Measurements from ENCODE around the gene TMED9.

Gene TMED9

GRCh38 chr5:177603631-177604030 is 11.6 kb downstream of the TMED9 start:
- Histone ChIP-seq H4K8ac (ENCODE audit: low read depth, low read length) (no peak overlapping the region), H2BK12ac (ENCODE audit: low read length) (no peak overlapping the region), H3K14ac (ENCODE audit: low read length) (no peak overlapping the region), H3K9ac (ENCODE audit: low read length) (no peak overlapping the region), H3K23ac (ENCODE audit: low read length) (no peak overlapping the region), H3K27me3 (ENCODE audit: insufficient read depth, low read length) (no peaks in the 10 kb centered on the region), H2AK5ac (ENCODE audit: low read length) (no peak overlapping the region), H3K9me3 (ENCODE audit: insufficient read depth, low read depth, low read length) (no peaks in the 10 kb centered on the region), H3K18ac (ENCODE audit: low read length) (no peak overlapping the region), H3K4me1 (ENCODE audit: control insufficient read depth in 1 of 2, insufficient read depth in 2 of 2, low read length in 2 of 2) (peaks cover 0 to 12% of the 10 kb centered on the region in 2 experiments), H3K4ac (ENCODE audit: low read depth, low read length) (no peak overlapping the region), H4K91ac (ENCODE audit: low read depth, low read length) (no peak overlapping the region), H4K12ac (ENCODE audit: low read depth, low read length) (no peak overlapping the region), H3K27ac (ENCODE audit: low read depth, low read length) (no peak overlapping the region), H3K36me3 (ENCODE audit: control insufficient read depth in 1 of 2, insufficient read depth in 2 of 2, low read length in 2 of 2) (peaks cover 11 to 19% of the 10 kb centered on the region in 2 experiments), H2BK120ac (ENCODE audit: insufficient read depth, low read length, poor library complexity) (no peak overlapping the region), H2AFZ (ENCODE audit: insufficient read depth, low read length, poor library complexity) (no peak overlapping the region), H2BK5ac (ENCODE audit: low read depth, low read length, poor library complexity) (no peak overlapping the region), H3K79me2 (ENCODE audit: control insufficient read depth, insufficient read depth, low read length, poor library complexity) (peaks cover 6% of the 10 kb centered on the region), H3K79me1 (ENCODE audit: low read length) (peaks cover 5% of the 10 kb centered on the region), H3K4me3 (ENCODE audit: low read depth, low read length) (no peak overlapping the region), H3K4me2 (ENCODE audit: low read length) (no peak overlapping the region)
- WGBS (ENCODE audit: extremely low coverage, insufficient coverage, insufficient read length): no CpG with 5 or more reads among the region's 8 CpGs
- no peak for DNase-seq

DNA sequence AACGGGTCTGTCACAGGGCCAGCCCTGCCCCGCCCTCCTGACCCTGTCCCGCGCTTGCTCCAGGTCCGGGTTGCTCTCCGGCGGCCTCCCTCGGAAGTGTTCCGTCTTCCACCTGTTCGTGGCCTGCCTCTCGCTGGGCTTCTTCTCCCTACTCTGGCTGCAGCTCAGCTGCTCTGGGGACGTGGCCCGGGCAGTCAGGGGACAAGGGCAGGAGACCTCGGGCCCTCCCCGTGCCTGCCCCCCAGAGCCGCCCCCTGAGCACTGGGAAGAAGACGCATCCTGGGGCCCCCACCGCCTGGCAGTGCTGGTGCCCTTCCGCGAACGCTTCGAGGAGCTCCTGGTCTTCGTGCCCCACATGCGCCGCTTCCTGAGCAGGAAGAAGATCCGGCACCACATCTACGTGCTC is 12.1 kb downstream of the TMED9 start:
- H3K36me3 ChIP-seq (ENCODE audit: control insufficient read depth in 1 of 2, insufficient read depth in 2 of 2, low read length in 2 of 2): peaks cover 15 to 23% of the 10 kb centered on the region in 2 experiments
- H2BK12ac ChIP-seq (ENCODE audit: low read length): no peak overlapping the region
- H3K4me3 ChIP-seq (ENCODE audit: low read depth, low read length): no peak overlapping the region
- peaks cover 5% of the 10 kb centered on the region for H3K79me1 ChIP-seq (ENCODE audit: low read length)
- H3K27ac ChIP-seq (ENCODE audit: low read depth, low read length): no peak overlapping the region
- DNase-seq: no peak
- WGBS (ENCODE audit: extremely low coverage, insufficient coverage, insufficient read length): no CpG with 5 or more reads among the region's 27 CpGs
- peaks cover 0 to 10% of the 10 kb centered on the region in 2 experiments for H3K4me1 ChIP-seq (ENCODE audit: control insufficient read depth in 1 of 2, insufficient read depth in 2 of 2, low read length in 2 of 2)
- no peak overlapping the region for H3K9ac ChIP-seq (ENCODE audit: low read length)
- no peak overlapping the region for H2AK5ac ChIP-seq (ENCODE audit: low read length)
- H3K79me2 ChIP-seq (ENCODE audit: control insufficient read depth, insufficient read depth, low read length, poor library complexity): peaks cover 6% of the 10 kb centered on the region
- H3K4ac ChIP-seq (ENCODE audit: low read depth, low read length): no peak overlapping the region
- no peak overlapping the region for H2AFZ ChIP-seq (ENCODE audit: insufficient read depth, low read length, poor library complexity)
- H2BK120ac ChIP-seq (ENCODE audit: insufficient read depth, low read length, poor library complexity): no peak overlapping the region
- H3K4me2 ChIP-seq (ENCODE audit: low read length): no peak overlapping the region
- H4K91ac ChIP-seq (ENCODE audit: low read depth, low read length): no peak overlapping the region
- no peaks in the 10 kb centered on the region for H3K9me3 ChIP-seq (ENCODE audit: insufficient read depth, low read depth, low read length)
- H3K27me3 ChIP-seq (ENCODE audit: insufficient read depth, low read length): no peaks in the 10 kb centered on the region
- no peak overlapping the region for H3K18ac ChIP-seq (ENCODE audit: low read length)
- no peak overlapping the region for H3K23ac ChIP-seq (ENCODE audit: low read length)
- H4K12ac ChIP-seq (ENCODE audit: low read depth, low read length): no peak overlapping the region
- no peak overlapping the region for H2BK5ac ChIP-seq (ENCODE audit: low read depth, low read length, poor library complexity)
- H4K8ac ChIP-seq (ENCODE audit: low read depth, low read length): no peak overlapping the region
- H3K14ac ChIP-seq (ENCODE audit: low read length): no peak overlapping the region

DNA sequence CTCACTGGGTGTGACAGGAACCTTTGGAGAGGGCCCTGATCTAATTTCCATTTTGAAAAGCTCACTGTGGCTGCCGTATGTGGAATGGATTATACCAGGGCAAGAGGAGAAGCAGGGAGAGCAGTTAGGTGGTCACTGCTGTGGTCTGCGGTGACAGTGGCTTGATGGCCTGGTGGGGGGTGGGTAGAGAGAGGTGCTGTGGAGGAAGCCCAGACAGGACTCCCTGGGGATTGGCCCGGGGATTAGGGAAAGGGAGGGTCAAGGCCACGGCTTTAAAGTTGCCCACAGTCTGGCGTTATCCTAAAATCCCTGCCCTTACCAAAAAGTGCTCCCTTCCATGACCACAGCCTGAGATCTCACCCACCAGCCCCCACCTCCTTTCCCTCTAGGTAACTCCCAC is 12.7 kb downstream of the TMED9 start:
- Histone ChIP-seq H3K14ac (ENCODE audit: low read length) (no peak overlapping the region), H4K91ac (ENCODE audit: low read depth, low read length) (no peak overlapping the region), H3K4me1 (ENCODE audit: control insufficient read depth in 1 of 2, insufficient read depth in 2 of 2, low read length in 2 of 2) (peaks cover 0 to 9% of the 10 kb centered on the region in 2 experiments), H3K23ac (ENCODE audit: low read length) (no peak overlapping the region), H2AK5ac (ENCODE audit: low read length) (no peak overlapping the region), H3K18ac (ENCODE audit: low read length) (no peak overlapping the region), H3K9ac (ENCODE audit: low read length) (no peak overlapping the region), H3K79me2 (ENCODE audit: control insufficient read depth, insufficient read depth, low read length, poor library complexity) (peaks cover 4% of the 10 kb centered on the region), H2BK120ac (ENCODE audit: insufficient read depth, low read length, poor library complexity) (no peak overlapping the region), H2BK5ac (ENCODE audit: low read depth, low read length, poor library complexity) (no peak overlapping the region), H3K4me3 (ENCODE audit: low read depth, low read length) (no peak overlapping the region), H4K12ac (ENCODE audit: low read depth, low read length) (no peak overlapping the region), H3K27me3 (ENCODE audit: insufficient read depth, low read length) (no peaks in the 10 kb centered on the region), H3K27ac (ENCODE audit: low read depth, low read length) (no peak overlapping the region), H3K4ac (ENCODE audit: low read depth, low read length) (no peak overlapping the region), H3K36me3 (ENCODE audit: control insufficient read depth in 1 of 2, insufficient read depth in 2 of 2, low read length in 2 of 2) (peaks cover 21 to 29% of the 10 kb centered on the region in 2 experiments), H2BK12ac (ENCODE audit: low read length) (no peak overlapping the region), H3K79me1 (ENCODE audit: low read length) (peaks cover 3% of the 10 kb centered on the region), H2AFZ (ENCODE audit: insufficient read depth, low read length, poor library complexity) (no peak overlapping the region), H3K9me3 (ENCODE audit: insufficient read depth, low read depth, low read length) (no peaks in the 10 kb centered on the region), H4K8ac (ENCODE audit: low read depth, low read length) (no peak overlapping the region), H3K4me2 (ENCODE audit: low read length) (no peak overlapping the region)
- DNase-seq: no peak
- no CpG with 5 or more reads among the region's 5 CpGs for WGBS (ENCODE audit: extremely low coverage, insufficient coverage, insufficient read length)

DNA sequence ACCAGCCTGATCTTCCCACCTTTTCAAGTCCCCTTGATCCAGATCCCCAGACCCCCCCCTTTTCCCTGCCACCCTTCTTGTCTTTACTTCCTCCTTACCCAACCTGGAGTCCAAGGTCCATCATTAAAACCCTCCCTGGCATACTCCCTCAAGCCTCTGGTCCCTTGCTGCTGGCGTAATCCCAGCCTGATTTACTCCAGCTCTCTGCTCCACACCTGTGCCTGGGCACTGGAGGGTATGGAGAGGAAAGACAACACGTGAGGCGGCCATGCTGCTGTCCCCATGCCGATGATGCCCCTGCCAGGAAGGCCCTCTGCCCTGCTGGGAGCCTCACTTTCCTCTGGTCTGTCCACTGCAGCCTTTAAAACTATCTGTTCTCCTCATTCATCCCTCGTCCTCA is 13.1 kb downstream of the TMED9 start:
- Histone ChIP-seq H3K27me3 (ENCODE audit: insufficient read depth, low read length) (no peaks in the 10 kb centered on the region), H3K9me3 (ENCODE audit: insufficient read depth, low read depth, low read length) (no peaks in the 10 kb centered on the region), H2BK120ac (ENCODE audit: insufficient read depth, low read length, poor library complexity) (no peak overlapping the region), H3K14ac (ENCODE audit: low read length) (no peak overlapping the region), H3K36me3 (ENCODE audit: control insufficient read depth in 1 of 2, insufficient read depth in 2 of 2, low read length in 2 of 2) (peaks cover 24 to 31% of the 10 kb centered on the region in 2 experiments), H2BK5ac (ENCODE audit: low read depth, low read length, poor library complexity) (no peak overlapping the region), H3K18ac (ENCODE audit: low read length) (no peak overlapping the region), H2BK12ac (ENCODE audit: low read length) (no peak overlapping the region), H4K12ac (ENCODE audit: low read depth, low read length) (no peak overlapping the region), H3K4ac (ENCODE audit: low read depth, low read length) (no peak overlapping the region), H3K4me2 (ENCODE audit: low read length) (no peak overlapping the region), H3K9ac (ENCODE audit: low read length) (no peak overlapping the region), H3K27ac (ENCODE audit: low read depth, low read length) (no peak overlapping the region), H4K91ac (ENCODE audit: low read depth, low read length) (no peak overlapping the region), H3K79me2 (ENCODE audit: control insufficient read depth, insufficient read depth, low read length, poor library complexity) (peaks cover 2% of the 10 kb centered on the region), H2AFZ (ENCODE audit: insufficient read depth, low read length, poor library complexity) (no peak overlapping the region), H3K4me1 (ENCODE audit: control insufficient read depth in 1 of 2, insufficient read depth in 2 of 2, low read length in 2 of 2) (peaks cover 0 to 9% of the 10 kb centered on the region in 2 experiments), H3K23ac (ENCODE audit: low read length) (no peak overlapping the region), H3K79me1 (ENCODE audit: low read length) (peaks cover 1% of the 10 kb centered on the region), H4K8ac (ENCODE audit: low read depth, low read length) (no peak overlapping the region), H2AK5ac (ENCODE audit: low read length) (no peak overlapping the region), H3K4me3 (ENCODE audit: low read depth, low read length) (no peak overlapping the region)
- no peak for DNase-seq
- no CpG with 5 or more reads among the region's 5 CpGs for WGBS (ENCODE audit: extremely low coverage, insufficient coverage, insufficient read length)
